Measurements from ENCODE around the gene ARL17A.
"Not testable (repeated sequence)": the region's sequence is repeated elsewhere in the genome, so short reads cannot be mapped to it uniquely, and the experiment has no call there.

GRCh38 chr17:46579083-46580075, at the start of gene ARL17A:
- not testable (repeated sequence) for TF ChIP-seq POLR2AphosphoS5 (IDR thresholded peaks at IDR 0.05; ENCODE audit: low read depth, low read length); SIN3A (IDR thresholded peaks at IDR 0.05; ENCODE audit: borderline replicate concordance, insufficient read depth, low read depth, low read length); TCF7L2 (IDR thresholded peaks at IDR 0.05; ENCODE audit: low read depth, low read length)
